ENCODE data around the gene TMLHE.

DNA sequence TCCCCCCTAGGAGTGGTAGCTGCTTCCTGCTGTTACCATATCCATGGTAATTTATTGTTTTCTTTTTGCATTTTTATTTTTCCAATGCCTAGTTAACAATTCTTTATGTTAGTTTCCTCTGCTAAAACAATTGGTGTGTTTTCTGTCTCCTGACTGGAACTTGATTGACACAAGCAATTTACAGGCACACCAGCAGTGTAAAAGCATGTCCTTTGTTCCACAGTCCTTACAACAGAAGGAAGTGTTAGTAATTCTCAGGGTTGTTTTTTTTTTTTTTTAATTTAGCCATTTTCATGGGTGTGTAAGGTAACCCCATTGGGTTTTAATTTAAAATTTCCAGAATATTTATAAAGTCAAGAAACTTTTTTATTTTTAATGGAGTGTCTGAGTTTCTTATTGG, 25.0 kb upstream of the TMLHE start:
- TF ChIP-seq, protein P1, sequence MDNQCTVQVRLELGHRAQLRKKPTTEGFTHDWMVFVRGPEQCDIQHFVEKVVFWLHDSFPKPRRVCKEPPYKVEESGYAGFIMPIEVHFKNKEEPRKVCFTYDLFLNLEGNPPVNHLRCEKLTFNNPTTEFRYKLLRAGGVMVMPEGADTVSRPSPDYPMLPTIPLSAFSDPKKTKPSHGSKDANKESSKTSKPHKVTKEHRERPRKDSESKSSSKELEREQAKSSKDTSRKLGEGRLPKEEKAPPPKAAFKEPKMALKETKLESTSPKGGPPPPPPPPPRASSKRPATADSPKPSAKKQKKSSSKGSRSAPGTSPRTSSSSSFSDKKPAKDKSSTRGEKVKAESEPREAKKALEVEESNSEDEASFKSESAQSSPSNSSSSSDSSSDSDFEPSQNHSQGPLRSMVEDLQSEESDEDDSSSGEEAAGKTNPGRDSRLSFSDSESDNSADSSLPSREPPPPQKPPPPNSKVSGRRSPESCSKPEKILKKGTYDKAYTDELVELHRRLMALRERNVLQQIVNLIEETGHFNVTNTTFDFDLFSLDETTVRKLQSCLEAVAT (IDR thresholded peaks at IDR 0.05): no peak
- TF ChIP-seq, protein P2, sequence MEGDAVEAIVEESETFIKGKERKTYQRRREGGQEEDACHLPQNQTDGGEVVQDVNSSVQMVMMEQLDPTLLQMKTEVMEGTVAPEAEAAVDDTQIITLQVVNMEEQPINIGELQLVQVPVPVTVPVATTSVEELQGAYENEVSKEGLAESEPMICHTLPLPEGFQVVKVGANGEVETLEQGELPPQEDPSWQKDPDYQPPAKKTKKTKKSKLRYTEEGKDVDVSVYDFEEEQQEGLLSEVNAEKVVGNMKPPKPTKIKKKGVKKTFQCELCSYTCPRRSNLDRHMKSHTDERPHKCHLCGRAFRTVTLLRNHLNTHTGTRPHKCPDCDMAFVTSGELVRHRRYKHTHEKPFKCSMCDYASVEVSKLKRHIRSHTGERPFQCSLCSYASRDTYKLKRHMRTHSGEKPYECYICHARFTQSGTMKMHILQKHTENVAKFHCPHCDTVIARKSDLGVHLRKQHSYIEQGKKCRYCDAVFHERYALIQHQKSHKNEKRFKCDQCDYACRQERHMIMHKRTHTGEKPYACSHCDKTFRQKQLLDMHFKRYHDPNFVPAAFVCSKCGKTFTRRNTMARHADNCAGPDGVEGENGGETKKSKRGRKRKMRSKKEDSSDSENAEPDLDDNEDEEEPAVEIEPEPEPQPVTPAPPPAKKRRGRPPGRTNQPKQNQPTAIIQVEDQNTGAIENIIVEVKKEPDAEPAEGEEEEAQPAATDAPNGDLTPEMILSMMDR (IDR thresholded peaks at IDR 0.05 in 2 of 3, conservative IDR thresholded peaks at IDR 0.05 in 1 of 3; ENCODE audit: control insufficient read depth in 2 of 3, extremely low read depth in 1 of 3, insufficient read depth in 1 of 3, low read depth in 3 of 3, low read length in 3 of 3): no peak

All from GM12878 (cell line).